Upper lobe of right lung (tissue), 1 donor: Measurements from ENCODE around the gene PRKCE. TPM values are rescaled to one million over a fixed set of nuclear protein-coding genes. Genes with fewer than 3 reads are reported as not detected.
A peak's percentile ranks its signal among the peaks of the same experiment; 100 is the strongest.
"Not testable (repeated sequence)": the region's sequence is repeated elsewhere in the genome, so short reads cannot be mapped to it uniquely, and the experiment has no call there.

Experiments used
- ATAC-seq: fragments of 200-7000 bp; cut with Tn5 transposase; one replicate; pipeline ENCODE4 v1.9.1; 2020; ENCODE audit warnings: mild to moderate bottlenecking, moderate library complexity
- DNase-seq: peaks from one replicate; pipeline ENCODE4 v3.0.0-alpha.2; 2020
- H3K27ac ChIP-seq: fragments of 200-600 bp; one replicate; pipeline ENCODE4 v1.8.0; 2022
- H3K27me3 ChIP-seq: fragments of 200-600 bp; one replicate; pipeline ENCODE4 v1.8.0; 2022; ENCODE audit warnings: mild to moderate bottlenecking
- H3K36me3 ChIP-seq: fragments of 200-600 bp; one replicate; pipeline ENCODE4 v1.8.0; 2022
- H3K4me1 ChIP-seq: fragments of 200-600 bp; one replicate; pipeline ENCODE4 v1.8.0; 2022
- H3K4me3 ChIP-seq: fragments of 200-600 bp; one replicate; pipeline ENCODE4 v1.8.0; 2022; ENCODE audit warnings: mild to moderate bottlenecking
- H3K9me3 ChIP-seq: fragments of 200-600 bp; one replicate; pipeline ENCODE4 v1.8.0; 2022
- intact Hi-C: fragments of 100-400 bp; cut with DNase I; formaldehyde crosslinking; loops from one replicate; pipeline ENCODE4 v1.11.0; 2022
- total RNA-seq: library from RNA; stranded (reverse); fragmentation: NEBNext Ultra II Directional; extraction: Animal tissue kit (Norgen Biotek cat#: 25700); gene quantifications from one replicate; pipeline ENCODE4 v1.2.1, GENCODE V29; 2021
- TF ChIP-seq, protein P1 (sequence below): fragments of 200-600 bp; IDR thresholded peaks from one replicate; pipeline ENCODE4 v1.8.0; 2022; ENCODE audit warnings: antibody characterized with exemption
- donor health status: DM: no; HTN: yes; CAD: no; lungs with severe emphysema.

Gene PRKCE
- total RNA-seq, 1 donor from 2014 or later = 65.6 TPM

- Histone ChIP-seq H3K36me3 (no peaks in the 10 kb centered on the region), H3K9me3 (no peaks in the 10 kb centered on the region), H3K4me3 (no peak overlapping the region), H3K27ac (peak overlapping the region; percentile 79), H3K27me3 (no peaks in the 10 kb centered on the region), H3K4me1 (peaks cover 85% of the 10 kb centered on the region)
- DNase-seq (no peak), ATAC-seq (peak; percentile 67)
- TF ChIP-seq, protein P1, sequence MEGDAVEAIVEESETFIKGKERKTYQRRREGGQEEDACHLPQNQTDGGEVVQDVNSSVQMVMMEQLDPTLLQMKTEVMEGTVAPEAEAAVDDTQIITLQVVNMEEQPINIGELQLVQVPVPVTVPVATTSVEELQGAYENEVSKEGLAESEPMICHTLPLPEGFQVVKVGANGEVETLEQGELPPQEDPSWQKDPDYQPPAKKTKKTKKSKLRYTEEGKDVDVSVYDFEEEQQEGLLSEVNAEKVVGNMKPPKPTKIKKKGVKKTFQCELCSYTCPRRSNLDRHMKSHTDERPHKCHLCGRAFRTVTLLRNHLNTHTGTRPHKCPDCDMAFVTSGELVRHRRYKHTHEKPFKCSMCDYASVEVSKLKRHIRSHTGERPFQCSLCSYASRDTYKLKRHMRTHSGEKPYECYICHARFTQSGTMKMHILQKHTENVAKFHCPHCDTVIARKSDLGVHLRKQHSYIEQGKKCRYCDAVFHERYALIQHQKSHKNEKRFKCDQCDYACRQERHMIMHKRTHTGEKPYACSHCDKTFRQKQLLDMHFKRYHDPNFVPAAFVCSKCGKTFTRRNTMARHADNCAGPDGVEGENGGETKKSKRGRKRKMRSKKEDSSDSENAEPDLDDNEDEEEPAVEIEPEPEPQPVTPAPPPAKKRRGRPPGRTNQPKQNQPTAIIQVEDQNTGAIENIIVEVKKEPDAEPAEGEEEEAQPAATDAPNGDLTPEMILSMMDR = no peak
- intact Hi-C loops = no loop called here
Observed at GRCh38 chr2:45889620-45890370, 238.3 kb downstream of the PRKCE start.

- ATAC-seq, H3K36me3 ChIP-seq, H3K27me3 ChIP-seq, H3K4me3 ChIP-seq, DNase-seq, H3K9me3 ChIP-seq, intact Hi-C loops: not testable (repeated sequence)
- H3K4me1 ChIP-seq = peaks cover 79% of the 10 kb centered on the region
- H3K27ac ChIP-seq = peak overlapping the region; percentile 79
Observed at GRCh38 chr2:45890371-45890646, 238.8 kb downstream of the PRKCE start.

GRCh38 chr2:45890819-45891218 lies 239.3 kb downstream of the PRKCE start:
- H3K4me1 ChIP-seq = peaks cover 79% of the 10 kb centered on the region
- TF ChIP-seq, protein P1 = no peak
- H3K27ac ChIP-seq = peak overlapping the region; percentile 79
- intact Hi-C loops = no loop called here
- no peaks in the 10 kb centered on the region for H3K9me3 ChIP-seq
- H3K36me3 ChIP-seq = no peaks in the 10 kb centered on the region
- H3K27me3 ChIP-seq = no peaks in the 10 kb centered on the region
- ATAC-seq (peak; percentile 45), DNase-seq (no peak)
- H3K4me3 ChIP-seq = no peak overlapping the region

DNA sequence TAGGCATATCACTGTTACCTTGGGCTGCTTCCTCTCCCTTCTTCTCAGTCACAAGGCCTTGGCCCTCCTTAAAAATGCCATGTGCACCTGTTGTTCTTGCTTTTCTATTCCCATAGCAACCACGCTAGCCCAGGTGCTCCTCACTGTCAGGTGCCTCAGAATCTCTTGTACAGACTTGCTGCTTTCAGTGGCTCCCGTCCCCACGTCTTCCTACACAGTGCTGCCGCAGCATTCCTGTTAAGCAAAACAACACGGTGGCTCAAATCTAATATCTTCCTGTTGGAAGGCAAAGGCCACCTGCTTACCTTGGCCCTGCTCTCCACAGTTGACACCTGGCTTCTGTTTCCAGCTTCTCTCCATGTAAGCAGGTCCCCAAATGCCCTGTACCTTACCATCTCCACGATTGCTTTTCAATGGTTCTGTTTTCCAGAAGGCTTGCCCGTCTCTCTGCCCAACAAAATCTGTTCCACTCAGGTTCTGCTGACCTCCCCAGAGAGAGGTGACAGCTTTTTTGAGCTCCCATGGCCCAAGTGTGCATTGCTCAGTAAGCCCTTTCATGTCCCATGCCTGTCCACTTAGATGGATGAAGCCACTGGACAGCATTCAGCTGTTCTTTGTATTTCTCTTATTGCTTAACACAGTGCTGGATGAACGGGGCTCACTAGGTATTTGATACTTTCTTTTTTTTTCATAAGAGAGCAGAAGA lies 240.4 kb downstream of the PRKCE start:
- no peaks in the 10 kb centered on the region for H3K36me3 ChIP-seq
- TF ChIP-seq, protein P1 = no peak
- DNase-seq (no peak), ATAC-seq (peak; percentile 0)
- H3K4me1 ChIP-seq = peaks cover 77% of the 10 kb centered on the region
- H3K27ac ChIP-seq = peak overlapping the region; percentile 79
- intact Hi-C loops = no loop called here
- H3K9me3 ChIP-seq = no peaks in the 10 kb centered on the region
- no peaks in the 10 kb centered on the region for H3K27me3 ChIP-seq
- H3K4me3 ChIP-seq = no peak overlapping the region

GRCh38 chr2:45892425-45892745 lies 240.9 kb downstream of the PRKCE start:
- TF ChIP-seq, protein P1 = no peak
- Histone ChIP-seq H3K27me3 (no peaks in the 10 kb centered on the region), H3K27ac (peak overlapping the region; percentile 79), H3K36me3 (no peaks in the 10 kb centered on the region), H3K9me3 (no peaks in the 10 kb centered on the region), H3K4me1 (peaks cover 77% of the 10 kb centered on the region), H3K4me3 (no peak overlapping the region)
- ATAC-seq = peak; percentile 57
- intact Hi-C loops = no loop called here
- no peak for DNase-seq

DNA sequence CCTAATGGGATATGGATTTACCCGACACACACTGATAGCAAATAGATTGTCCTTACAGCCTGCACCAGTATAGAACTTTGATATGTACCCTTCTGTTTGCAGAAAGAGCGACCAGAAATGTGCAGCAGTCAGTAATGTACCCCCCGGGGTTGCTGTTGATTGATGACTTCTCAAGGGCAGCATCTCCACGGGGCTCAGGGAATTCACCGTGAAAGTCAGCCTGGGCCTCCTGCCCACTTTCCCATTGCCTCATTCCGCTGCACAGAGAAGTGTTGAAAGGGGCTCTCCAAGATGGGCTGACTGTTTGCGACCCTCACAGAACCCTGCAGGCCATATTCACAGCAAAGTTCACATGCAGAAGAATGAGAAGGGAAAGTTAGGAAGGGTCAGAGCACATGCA lies 241.3 kb downstream of the PRKCE start:
- Histone ChIP-seq H3K27ac (peak overlapping the region; percentile 79), H3K4me3 (no peak overlapping the region), H3K36me3 (no peaks in the 10 kb centered on the region), H3K9me3 (no peaks in the 10 kb centered on the region), H3K27me3 (no peaks in the 10 kb centered on the region), H3K4me1 (peaks cover 77% of the 10 kb centered on the region)
- intact Hi-C loops = no loop called here
- ATAC-seq (no peak), DNase-seq (no peak)
- TF ChIP-seq, protein P1 = no peak
